HG02870 (cell line): Measurements from ENCODE around the gene OR51B6.
"Not testable (repeated sequence)": the region's sequence is repeated elsewhere in the genome, so short reads cannot be mapped to it uniquely, and the experiment has no call there.

Experiments used
- ATAC-seq: cut with Tn5 transposase; IDR thresholded peaks from one replicate; pipeline ENCODE4 v1.9.1; 2021; ENCODE audit warnings: mild to moderate bottlenecking, moderate library complexity; ENCODE audit not compliant: unreplicated experiment

The OR51B6 gene

DNA sequence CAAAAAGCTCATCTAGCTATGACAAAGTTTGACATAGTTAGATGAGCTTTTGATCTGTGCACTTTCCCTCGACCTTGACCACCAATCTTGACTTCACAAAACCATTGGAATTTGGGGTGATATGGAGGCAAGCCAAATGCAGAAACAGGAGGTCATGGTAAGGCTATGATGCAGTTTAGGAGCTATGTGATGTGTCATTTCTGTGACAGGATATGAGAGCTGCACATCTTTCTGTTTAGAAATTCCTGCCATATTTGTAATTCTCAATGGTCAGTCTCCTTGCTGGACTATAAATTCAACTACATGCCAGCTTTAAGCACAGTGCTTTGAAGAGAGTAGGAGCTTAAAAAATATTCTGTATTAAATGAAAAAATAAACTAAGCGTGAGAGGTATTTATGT, 12.9 kb downstream of the OR51B6 start:
- no peak for ATAC-seq

DNA sequence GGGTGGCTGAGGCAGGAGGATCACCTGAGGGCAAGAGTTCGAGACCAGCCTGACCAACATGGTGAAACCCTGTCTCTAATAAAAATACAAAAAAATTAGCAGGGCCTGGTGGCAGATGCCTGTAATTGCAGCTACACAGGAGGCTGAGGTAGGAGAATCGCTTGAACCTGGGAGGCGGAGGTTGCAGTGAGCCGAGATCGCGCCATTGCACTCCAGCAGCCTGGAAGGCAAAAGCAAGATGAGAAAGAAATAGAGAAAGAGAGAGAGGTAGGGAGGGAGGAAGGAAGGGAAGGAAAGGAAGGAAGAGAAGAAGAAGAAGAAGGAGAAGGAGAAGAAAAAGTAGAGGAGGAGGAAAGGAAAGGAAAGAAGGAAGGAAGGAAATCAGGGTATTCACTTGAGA, 15.1 kb downstream of the OR51B6 start:
- not testable (repeated sequence) for ATAC-seq

DNA sequence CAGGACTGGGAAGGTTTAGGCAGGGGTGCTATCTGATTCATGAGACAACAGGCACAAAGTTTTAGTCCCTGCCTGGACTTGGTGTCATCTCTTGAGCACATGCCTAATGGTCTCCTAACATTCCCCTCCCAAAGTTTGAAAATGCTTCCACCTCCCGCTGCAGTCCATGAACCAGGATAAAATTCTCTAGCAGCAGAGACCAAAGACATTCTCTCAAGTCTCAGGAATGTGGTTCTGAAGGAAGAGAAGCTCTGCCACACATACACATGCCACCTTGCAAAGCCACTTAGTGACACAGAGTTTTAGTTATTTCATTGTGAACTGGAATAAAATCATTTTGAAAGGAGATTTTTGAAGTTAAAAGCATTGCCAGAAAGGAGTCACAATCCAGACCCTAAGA, 15.5 kb downstream of the OR51B6 start:
- ATAC-seq, result no peak

DNA sequence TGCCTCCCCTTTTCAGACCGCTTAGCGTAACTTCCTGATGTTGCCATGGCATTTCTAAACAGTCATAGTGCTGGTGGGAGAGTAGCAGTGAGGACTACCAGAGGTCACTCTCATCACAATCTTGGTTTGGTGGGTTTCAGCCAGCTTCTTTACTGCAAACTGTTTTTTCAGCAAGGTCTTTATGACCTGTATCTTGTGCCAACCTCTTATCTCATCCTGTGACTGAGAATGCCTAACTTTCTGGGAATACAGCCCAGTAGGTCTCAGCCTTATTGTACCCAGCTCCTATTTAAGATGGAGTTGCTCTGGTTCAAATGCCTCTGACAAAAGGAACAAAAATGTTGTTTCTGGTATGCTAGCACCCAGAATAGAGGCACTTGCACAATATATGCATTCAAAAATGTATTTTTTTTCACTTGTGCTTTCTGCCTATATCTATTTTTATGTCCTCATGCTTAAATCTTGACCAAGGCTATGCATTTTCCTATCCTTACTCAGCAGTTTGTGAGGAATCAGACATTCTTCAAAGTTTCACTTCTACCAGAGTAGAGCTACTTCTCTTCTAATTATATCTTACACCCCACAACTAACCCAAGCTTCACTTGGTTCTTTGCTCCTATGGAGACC, 16.3 kb downstream of the OR51B6 start:
- no peak for ATAC-seq

DNA sequence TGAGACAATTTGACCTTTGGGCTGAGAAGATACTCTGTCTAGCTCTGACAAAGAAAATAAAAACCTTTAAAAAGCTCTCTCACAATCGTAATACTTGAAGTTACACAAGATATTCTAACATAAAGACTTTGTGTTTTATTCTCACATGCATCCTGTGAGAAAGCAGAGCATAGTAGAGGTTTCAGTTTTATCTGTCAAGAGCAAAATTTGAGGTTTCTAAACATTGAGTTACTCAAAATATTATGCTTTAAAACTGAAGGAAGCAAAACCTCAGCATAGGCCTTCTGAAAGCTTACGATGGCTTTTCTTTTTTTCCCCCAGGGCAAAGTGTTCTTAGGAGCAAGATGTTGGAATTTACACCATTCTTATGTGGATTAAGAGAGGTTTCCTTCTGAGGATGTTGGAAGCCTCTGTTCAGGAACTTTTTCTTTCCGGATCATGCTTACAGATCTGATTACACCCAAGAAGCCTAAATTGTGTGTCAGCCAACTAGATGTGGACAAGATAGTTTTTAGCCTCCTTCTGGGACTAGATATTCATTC, 17.3 kb downstream of the OR51B6 start:
- ATAC-seq, result no peak

DNA sequence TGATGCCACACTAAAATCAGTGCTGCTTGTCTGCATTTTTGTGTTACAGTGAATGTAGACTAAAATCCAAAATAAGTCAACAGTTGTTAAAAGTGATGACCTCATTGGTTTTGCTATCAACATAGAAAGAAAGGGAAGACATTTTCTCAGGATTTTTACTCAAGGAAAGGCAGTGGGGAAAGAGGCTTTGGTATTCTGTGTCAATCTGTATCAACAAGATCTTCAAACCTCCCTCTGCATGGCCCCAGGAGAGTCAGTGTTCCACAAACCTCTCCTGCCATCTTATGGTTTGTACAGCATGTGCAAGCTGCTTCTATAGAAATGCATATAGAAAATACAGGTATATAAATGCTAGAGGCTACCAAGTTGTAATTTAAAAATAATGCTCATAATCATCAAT, 18.5 kb downstream of the OR51B6 start:
- no peak for ATAC-seq

DNA sequence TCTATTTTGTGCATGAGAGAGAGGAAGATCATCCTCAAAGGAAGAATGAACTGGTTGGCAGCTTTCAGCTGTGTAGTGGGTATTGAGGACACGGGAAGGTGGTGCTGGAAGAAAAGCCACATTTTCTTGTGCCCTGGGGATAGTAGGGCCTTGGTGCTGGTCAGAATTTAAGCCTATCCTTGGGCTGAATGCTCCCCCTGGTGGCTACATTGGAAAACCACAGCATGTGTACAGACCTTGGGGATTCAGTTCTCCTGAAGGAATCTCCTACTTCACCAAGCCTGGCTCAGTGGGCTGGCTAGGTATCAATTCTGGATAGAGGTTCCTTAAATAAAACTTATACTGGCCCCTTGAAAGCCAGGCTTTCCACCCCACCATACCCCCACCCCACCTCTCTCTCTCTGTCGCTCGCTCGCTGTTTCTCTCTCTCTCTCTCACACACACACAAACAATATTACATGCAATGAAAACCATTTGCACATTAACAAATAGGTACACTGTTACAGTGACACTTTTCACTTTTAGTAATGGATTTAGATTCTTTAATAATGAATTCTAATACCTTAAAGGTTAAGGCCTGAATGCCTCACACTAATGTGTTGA, 29.5 kb downstream of the OR51B6 start:
- peak; percentile 90 for ATAC-seq

DNA sequence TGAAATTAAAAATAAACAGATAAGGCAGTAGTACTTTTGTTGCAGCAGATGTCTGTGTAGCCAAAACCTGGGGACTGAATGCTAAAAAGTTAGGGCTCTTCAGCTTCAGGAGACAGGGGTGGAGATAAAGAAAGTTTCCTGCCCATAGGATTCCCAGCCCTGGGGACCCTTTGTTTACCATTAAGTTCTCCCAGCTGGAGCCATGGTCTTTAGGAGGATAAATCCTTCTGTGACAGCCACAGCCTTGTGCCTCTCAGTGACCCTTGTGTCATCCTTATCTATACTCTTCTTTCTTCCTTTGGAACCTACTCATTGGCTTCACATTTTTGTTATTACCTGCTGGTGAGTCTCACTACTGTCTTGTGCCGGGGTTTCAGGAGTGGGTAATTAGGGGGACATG, 32.3 kb downstream of the OR51B6 start, which contains the start of gene OR51M1:
TSS of gene OR51M1 (plus strand) at position 237 of the 400 bp plus-strand sequence. CDS start 5,587 bp downstream, outside the sequence.
- no peak for ATAC-seq

DNA sequence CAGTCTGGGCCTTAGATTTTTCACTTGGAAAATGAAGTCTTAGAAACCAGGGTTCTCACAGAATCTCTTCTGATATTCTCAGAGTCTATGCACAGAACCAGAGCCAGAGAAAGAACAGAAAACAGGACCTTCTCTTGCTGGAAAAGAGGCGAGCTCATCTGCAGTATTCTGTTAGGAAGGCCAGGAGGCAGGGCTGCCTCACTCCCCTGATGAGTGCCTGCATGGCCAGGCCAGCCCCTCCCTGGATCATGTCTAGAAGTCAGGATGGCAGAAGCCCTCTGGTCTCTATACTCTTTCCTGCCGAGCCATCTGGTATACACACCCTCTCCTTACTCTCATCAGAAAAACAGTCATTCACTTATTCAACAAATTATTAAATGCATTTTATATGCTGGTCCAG, 33.0 kb downstream of the OR51B6 start:
- no peak for ATAC-seq

DNA sequence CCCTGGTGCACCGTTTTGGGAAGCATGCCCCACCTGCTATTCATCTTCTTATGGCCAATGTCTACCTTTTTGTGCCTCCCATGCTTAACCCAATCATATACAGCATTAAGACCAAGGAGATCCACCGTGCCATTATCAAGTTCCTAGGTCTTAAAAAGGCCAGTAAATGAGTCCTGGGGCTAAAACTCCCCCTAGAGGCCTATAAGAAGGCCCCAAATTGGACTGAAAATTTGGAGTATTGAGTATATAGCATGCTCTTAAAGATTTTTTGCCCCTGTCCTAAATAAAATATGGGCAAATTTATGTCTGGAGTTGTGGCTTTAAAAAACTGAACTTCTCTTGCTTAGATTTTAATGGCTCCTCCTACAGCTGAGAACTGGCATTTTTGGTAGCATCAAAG, 38.9 kb downstream of the OR51B6 start:
- ATAC-seq, result no peak

DNA sequence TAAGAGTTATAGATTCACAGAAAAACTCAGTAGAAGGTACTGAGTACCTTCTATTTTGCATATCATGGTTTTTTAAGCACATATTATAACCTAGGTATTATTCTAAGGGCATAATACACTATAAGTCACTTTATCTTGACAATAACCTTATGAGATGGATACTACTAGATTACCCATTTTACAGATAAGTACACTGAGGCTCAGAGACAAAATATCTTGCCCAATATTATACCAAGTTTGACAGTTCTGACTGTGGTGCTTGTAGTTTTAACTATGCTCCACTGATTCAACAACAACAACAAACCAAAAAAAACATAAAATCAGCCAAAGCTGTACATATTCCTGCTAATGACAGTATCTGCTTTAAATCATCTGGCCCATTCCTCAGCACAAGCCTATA, 42.8 kb downstream of the OR51B6 start:
- ATAC-seq, result no peak

DNA sequence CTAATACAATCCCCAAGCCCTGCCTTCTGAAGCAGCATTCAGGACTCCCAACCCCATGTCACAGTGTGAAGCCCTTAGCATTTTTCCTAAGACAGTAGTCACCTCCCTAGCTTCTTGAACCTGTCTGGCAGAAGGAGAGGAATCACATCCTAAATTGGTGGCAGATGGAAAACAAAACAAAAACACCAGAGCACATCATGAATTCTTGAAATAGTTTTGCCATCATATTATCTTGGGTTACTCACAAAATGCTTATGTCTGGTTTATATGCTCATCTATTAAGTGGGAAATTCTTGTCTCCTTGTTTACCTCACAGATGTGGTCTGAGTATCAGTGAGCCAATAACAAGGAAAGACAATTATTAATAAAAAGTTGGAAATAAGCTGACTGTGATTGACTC, 47.6 kb downstream of the OR51B6 start:
- no peak for ATAC-seq
